Fibroblast of skin of right quadriceps (primary cell): ENCODE data around the gene AP1S1.
A peak's percentile ranks its signal among the peaks of the same experiment; 100 is the strongest.

Source experiments
- DNase-seq: peaks from one replicate; pipeline ENCODE4 v3.0.0-alpha.2; 2013

AP1S1 gene

DNA sequence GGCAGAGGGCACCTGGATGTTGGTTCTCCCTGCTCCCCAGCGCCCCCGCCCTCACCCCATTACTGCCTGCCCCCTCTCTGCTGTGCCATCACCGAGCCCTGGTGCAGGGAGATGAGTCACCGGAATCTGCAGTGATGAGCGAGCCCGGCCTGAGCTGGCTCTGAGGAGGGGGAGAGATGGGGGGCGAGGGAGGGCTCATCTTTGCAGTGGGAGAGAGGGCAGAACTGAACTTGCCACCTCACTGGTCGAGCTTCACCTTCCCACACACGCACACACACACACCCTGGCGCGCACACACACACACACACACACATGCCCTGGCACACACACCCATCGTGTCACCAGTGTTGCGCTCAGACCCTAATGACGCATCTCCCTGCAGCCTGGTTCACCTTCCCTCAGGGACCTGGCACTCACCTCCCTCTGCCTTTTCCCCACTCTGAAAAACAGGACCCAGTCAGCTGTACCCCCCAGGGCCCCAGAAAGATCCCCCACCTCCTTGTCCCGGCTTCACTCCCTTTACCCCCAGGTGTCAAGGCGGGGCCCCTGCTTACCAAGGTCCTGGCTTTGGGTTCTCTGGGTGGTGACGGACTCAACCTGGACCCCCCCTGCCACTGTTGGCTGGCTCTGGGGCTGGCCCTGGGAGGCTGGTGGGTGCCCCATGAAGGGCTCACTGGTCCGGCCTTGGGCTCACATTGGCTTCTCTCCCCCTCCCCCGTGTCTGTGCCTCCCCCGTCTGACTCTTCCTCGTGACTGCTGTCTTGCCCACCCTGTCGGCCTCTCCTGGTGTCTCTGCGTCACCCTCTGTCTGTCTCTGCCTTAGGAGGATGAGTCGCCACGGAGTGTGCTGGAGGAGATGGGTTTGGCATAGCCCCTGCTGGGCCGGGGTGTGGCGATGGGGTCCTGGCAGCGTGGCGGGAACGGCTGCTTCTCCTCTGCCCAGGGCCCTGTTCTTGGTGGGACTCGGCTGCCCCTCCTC lies 5.7 kb downstream of the AP1S1 start:
- DNase-seq = peak; percentile 52

DNA sequence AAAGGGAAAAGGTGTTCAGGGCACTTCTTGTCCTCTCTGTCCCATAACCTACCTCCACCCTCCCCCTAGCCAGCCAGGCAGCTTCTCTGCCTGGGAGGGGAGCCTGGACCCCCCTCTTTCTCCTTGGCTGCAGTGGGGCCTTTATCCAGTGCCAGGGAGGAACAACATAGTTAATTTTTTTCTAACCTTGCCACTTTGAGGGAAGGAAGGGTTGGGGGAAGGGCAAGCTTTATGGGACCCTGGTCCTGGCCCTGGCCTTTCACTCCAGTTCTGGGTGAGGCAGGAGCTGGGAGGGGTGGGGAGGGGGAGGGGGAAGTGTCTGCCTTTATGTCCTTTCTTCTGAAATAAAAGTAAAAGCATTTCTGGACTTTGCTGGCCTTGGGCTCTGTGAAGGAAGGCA lies 6.6 kb downstream of the AP1S1 start:
- no peak for DNase-seq

DNA sequence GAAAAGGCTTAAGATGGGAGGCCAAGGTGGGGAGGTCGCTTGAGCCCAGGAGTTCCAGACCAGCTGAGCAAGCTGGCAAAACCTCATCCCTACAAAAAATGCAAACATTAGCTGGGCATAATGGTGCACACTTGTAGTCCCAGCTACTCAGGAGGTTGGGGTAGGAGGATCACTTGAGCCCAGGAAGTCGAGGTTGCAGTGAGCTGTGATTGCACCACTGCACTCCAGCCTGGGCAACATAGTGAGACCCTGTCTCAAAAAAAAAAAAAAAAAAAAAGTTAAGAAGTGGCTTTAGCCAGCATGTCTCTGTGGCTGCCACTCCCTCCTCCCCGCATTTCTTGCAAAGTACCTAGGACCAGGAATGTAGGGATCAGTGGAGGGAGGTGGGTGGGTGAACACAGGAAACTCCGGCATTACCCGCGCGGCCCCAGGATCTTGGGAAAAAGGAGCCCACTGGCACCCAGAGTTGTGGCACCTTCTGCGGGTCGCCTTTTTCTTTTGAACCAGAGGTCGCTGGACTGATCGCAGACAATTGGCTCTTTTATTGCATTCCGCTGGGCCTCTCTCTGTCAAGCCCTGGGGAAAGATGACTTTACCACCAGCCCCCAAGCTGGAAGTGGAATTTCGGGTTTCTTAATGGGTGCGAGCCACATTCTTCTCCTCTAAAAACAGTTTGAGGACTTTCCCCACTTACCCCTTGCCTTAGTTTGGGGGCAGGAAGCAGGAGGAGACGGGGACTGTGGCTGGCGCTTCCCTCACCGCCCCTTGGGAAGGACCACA lies 7.6 kb downstream of the AP1S1 start:
- DNase-seq = no peak

DNA sequence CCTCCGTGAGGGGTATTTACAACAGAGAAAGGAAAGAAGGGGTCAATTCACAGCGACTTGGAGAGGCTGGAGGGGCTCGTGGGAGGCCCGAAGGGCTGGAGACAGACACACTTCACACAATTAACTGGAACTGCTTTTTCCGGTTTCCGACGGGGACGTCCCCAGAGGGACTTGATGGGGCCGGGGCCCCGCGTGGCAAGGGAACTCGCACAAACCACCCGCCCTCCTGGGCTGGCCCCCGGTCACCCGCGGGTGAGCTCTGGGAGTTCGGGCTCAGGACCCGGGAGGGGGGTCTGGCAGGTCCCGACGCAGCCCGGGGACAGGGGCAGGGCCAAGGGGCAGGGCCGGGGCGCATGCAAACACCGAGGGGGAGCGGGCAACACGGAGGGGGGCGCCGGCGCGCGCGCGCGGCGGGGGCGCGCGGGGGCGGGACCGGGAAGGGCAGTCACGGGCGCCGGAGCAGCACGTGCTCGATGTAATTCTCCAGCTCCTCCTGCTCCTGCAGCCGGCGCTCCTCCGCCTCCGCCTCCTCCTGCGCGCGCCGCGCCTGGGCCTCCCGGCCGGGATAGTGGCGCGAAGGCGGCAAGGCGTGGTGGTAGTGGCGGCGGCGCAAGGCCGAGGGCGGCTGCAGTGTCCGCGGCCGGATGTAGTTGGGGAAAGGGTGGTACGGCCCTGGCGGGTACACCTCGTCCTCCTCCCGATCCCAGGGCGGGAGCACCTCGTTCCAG lies 8.4 kb downstream of the AP1S1 start:
- DNase-seq = peak; percentile 55

DNA sequence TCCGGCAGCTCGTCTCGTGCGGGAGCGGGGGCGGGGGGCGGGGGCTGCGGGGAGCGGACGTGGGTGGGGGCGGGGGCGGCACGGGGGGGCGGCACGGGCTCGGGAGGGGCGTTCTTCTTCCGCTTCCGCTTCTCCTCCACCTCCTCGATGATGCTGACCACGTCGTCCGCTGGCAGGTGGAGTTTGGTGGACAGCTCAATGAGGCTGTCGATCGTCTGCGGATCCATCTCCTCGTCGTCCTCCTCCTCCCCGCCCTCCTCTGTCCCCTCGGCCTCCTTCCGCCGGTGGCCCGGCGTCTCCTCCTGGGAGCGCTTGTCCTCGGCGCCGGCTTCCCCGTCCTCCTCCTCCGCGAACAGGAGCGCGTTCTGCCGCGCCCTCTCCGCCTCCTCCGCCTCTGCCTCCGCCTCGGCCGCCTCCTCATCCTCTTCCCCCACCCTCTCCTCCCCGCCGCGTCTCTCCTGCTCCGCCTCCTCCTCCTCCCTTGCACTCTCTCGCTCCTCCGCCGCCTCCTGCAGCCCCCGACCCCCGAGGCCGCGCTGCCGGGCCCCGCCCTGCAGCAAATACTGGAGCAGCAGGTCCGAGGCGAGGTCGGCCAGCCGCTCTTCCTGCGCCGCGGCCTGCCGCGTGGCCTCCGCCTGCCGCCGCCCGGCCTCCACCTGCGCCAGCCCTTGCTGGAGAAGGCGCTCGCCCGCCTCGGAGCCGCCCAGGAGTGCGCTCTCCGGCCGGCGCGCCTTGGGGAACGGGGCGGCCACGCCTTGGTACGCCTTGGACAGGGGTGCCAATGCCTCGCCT lies 9.2 kb downstream of the AP1S1 start:
- DNase-seq = no peak

DNA sequence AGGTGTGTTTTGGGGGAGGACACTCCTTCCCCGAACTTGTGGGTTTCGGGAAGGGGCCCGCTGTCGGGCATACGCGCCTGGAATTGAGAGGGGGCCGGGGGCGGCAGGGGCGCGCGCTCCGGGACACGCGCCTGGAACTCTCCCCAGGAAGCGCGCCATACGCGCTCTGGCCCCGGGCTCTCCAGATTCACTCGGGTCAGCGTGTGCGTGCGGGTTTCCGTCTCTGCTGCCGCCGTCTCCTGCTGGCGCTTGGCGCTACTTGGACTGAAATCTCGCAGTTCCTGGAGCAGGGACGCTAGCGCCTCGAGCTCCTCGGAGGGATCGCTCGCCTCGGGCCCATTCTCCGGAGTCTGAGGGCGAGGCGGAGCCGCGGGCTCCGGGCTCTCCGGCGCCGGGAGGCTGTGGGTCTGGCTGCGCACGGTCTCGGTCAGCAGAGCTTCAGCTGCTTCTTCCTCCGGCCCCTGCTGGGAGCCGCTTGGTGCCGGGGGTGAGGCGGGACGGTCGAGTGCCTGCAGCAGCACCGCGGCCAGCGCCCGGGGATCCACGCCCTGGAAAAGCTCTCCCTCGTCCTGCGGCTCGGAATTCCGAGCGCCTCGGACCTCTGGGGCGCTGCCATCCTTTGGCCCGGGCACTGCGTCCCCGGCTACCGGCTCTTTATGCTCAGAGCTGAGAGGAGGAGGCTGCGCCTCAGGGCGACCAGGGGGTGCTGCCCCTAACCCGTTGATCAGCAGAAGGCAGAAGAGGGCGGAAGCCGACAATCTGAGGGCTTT lies 10.0 kb downstream of the AP1S1 start:
- DNase-seq = peak; percentile 53

DNA sequence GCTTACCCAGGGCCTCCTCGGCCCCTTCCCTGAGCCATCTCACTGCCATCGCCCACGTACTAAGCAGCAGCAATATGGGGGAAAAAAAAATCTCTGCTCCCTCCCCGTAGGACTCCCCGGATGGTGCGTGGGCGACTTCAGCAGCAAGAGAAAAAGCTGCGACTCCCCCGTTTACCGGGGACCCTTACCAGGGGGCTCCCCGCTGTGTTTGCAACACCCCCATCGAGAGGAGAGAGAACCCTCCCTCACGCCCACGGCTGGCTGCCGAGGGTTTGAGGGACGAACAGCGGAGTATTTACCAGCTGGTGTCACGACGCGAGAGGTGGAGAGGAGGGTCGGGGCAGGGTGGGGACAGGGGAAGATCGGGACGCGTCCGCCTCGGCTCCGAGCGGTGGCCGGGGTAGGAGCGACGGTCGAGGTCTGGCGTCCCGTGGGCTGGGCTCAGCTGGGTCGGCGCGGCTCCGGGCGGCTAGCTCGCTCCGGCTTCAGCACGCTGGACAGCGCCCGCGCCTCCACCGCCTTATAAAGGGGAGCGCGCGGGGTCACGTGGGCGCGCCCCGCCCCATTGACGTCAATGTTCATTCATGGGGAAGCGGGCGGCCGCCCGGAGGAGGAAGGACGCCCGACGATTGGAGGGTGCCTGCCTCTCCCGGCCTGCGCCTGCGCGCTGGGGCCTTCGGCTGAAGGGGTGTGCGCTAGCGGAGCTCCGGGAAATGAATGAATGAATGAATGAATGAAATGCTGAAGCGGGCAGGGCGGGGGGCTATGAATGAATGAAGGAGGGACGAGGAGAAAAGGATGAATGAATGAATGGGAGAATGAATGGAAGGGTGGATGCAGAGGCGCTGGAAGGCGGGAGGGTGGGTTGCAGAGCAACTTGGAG lies 11.0 kb downstream of the AP1S1 start, which contains the start of gene VGF:
VGF (minus strand) TSS at position 495 of the 883 bp plus-strand sequence. CDS start 726 bp downstream, outside the sequence.
- peak; percentile 95 for DNase-seq

DNA sequence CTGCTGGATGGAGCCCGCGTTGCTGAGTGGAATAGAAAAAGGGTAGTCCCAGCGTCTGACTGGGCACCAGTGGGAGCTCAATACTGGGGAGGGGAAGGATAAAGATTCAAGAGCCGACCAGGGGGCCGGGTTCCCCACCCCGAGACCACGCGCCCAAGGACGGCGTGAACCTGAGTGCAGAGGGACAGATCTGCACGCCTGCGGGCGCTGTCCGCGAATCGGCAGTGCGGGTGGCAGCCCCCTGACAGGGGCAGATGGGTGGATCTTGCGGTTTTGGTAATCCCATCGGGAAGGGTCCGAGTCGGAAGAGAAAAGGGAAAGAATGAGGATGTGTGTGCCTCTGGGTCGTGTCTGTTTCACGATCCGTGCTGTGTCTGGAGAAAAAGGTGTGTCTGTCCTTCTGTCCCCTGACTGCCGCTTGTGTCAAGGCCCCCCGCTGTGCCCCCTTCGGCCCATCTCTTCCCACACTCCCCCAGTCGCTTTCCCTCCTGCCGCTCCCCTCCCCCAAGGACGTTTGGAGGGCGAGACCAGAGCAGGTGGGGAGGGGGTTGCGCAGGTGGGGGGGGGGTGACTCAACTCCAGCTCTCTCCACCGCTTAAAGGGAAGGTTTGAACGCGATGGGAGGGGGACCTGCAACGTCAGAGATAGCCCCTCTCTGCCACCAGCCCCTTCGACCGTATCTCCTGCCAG lies 11.8 kb downstream of the AP1S1 start:
- no peak for DNase-seq

DNA sequence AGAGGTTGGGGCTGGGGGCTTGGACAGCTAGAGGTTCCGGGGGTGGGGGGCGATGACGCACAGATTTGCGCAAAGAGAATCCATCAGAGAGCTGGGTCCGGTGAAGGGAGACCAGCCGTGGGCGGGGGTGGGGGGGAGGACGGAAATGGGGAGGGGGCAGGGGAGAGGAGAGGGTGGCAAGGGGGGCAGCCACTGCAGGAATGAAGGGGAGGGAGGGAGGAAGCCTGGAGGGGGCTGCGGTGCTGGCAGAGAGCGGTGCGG lies 12.3 kb downstream of the AP1S1 start:
- no peak for DNase-seq

DNA sequence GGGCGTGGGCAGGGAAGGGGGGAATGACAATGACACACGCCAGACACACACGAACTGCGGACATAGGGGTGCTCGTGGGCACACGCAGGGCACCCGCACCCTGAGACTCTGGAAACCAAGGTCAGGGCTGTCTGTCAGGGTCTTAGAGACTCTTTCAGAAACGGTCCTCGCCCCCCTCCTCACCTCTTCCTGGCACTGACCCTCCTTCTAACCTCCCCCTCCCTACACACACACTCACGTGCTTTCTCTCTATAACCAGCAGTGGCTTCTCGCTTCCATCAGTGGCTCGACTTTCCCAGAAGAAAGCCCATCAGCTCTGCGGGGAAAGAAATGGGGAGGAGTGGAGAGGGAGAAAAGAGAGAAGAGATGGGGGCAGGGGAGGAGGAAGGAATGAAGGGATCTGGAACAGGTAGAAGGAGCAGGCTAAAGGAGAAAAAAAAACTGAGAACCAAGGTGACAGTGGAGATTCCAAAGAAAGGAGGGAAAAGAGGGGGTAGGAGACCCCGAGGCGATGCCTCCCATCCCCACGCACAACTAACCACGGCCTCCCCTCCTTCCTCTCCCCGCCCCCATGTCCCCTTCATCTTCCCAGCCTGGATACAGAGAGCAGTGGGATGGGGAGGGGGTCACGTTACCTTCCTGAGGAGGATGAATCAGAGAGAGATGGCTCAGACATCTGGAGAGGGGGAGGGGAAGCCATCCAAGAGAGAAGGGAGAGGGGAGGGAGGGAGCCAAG lies 12.8 kb downstream of the AP1S1 start:
- peak; percentile 81 for DNase-seq

DNA sequence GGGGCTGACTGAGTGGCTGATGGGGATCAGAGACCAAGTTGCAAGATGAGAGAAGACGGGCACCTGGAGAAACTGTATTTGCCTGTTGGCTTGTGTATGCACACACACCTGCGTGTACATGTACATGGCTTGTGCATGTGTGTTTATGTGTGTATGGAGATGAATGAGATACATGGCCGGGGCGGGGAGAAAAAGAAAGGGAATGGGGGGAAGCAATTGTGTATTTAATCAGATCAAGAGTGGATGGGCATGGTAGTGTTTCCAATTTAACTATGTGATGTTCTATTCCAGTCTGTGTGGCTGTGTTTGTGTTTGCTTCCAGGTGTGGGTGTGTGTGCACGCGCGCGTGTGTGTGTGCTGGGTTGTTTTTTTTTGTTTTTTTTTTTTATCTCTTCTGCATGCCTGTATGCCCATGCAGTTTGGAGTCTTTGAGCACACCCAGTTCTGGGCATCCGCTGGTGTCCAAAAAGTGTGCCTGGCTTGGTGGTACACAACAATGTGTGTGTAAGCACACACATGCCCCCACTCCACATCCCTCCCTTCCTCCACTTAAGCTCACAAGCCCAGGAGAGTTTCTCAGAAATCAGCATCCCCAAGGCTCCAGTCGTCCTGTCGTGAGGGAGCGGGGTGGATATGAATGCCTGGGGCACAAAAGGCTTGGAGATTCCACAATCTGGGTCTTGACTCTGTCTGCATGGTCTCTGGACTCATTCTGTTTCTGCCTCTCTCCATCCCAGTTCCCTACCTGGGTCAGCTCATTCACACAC lies 13.6 kb downstream of the AP1S1 start:
- DNase-seq = no peak

DNA sequence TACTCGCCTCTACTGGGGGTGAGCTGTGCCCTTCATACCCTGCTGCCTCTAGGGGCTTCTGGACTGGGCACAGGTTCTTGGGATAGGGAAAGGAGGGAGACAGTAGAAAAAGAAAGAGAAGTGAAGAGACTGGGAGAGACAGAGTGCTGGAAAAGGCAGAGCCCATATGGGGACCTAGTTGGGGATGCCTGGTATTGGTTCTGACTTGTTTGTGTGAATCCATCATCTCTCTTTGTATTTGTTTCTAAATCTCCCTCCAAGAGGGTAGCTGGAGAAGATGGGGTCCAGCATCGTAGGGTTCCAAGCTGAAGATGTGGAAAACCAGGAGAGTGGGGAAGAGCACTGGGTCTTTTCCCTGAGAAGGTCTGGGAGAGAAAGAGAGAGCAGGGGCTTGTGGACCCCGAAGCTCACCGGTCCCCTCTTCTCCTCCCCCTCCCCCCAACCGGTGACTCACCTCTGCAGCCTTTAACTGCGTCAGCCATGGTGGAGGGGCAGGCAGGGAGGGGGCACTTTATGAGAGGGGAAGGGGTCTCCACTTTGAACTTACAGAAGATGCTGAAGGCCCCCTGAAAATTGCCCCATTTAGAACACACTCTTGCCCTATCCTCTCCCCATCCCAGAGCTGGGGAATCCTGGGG lies 14.3 kb downstream of the AP1S1 start:
- DNase-seq = no peak

DNA sequence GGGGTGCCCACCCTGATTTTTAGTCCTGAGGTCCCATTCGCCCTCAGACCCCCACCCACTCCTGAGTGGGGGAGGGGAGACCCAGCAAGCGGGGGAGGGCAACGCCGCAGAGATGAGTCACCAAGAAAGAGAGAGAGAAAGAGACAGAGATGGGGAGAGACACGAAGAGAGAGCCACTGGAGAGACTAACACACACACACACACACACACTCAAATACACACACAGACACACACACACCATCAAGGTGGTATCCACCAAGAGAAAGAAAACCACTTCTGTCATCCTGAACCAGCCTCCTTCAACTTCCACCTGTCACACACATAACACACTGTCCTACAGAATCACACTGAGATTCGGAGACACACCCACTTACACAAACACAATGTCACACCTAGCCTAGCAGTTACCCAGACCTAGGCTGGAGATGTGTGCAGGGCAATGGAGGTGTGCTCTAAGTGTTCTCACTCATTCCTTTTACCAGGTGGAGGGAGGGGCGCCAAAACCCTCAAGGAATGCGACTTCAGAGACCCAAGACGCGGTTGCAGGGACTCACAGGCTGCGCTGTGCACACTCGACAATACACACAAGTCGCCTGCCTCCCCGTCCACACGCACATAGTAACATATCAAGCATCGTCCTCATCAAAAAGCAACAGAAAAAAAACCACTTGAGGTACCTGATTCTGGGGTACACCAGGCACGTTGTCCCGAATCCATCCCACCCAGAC lies 15.0 kb downstream of the AP1S1 start:
- DNase-seq = no peak

DNA sequence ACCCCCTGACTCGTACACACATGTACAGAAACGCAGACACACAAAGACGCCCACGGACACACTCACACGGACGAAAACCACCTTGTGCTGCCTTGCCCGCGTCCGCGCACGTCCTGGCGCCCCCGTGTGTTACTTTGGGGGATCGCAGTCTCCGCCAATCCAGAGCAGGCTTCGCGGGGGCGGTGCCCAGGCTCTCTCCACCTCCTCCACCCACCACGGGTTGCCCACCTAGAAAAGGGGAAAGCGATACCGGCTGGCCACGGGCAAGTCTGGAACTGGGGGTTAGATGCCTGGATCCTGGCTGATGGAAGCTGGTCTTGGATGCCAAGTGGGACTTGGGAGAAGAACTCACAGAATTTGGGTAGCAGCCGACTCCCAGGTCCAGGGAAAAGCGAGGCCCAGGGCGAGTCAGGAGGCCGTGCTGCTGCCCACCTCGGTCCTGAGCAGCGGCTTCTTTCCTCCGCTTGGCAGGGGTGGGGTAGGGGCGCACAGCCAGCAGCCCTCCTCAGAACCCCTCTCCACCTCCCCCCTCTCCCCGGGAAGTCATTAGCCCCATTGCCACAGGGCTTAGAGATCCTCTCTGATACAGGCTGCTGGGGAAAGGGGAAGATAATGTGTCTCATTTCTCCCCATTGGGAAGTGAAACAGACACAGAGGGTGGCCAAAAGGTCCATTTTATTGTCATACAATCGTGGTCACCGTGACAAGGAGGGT lies 15.7 kb downstream of the AP1S1 start:
- DNase-seq = peak; percentile 51

DNA sequence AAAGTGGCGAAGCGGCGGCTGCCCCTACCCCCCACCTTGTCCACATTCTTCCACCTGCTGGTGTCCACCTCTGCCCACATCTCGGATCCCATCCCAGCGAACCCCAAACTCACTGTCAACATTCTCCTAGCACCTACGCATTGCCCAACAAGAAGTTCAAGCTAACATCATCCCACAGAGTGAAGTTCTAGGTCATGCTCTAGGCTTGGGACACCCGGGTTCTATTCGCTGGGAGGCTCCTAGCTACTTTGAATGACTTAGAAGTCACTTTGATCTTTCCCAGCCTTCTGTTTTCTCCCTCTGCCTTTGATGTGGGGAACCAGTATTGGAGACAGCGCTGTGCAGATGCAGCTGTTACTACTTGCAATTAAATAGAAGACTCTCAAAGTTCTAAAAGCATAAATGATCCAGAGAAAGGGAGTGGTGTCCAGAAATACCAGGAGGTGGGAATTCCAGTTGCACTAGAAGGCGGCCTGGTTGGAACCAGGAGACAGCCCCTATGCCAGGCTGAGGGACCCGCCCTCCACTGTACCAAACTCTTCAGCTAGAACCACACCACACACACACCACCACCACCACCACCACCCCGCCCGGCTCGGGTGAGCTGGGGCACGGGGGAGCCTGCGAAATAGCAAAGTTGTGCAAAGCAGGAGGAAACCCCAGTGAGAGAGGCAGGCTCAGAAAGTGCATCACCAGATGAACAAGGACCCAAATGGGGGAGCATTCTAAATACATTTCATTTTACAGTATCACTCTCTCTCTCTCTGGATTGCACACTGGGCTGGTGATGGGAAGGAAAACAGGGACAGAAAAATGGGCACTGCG lies 16.6 kb downstream of the AP1S1 start:
- no peak for DNase-seq

DNA sequence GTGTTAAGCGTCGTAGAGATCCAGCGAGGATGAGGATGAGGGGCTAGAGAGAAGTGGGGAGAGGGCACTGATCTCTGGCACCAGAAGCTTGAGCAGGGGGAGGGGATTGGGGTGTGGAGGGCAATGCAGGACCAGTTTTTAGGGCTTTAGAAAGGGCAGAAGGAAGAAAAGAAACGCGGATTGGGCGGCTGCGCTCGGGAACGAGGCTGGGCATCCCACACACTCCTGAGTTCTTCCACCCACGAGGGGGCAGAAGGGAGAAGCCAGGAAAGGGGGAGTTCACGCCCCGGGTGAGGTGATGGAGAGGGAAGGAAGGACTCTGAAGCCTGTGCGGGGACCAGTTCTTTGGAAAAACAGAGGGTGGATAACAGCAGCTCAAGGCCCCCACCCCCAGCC lies 17.2 kb downstream of the AP1S1 start:
- DNase-seq = no peak
